ENCODE results near the gene LENG9. TPM values are rescaled to one million over a fixed set of nuclear protein-coding genes. Genes with fewer than 3 reads are reported as not detected.

Gene LENG9
- total RNA-seq, 4 donors from 2014 or later, result 4.5 to 9.2 (median 6.5) TPM

DNA sequence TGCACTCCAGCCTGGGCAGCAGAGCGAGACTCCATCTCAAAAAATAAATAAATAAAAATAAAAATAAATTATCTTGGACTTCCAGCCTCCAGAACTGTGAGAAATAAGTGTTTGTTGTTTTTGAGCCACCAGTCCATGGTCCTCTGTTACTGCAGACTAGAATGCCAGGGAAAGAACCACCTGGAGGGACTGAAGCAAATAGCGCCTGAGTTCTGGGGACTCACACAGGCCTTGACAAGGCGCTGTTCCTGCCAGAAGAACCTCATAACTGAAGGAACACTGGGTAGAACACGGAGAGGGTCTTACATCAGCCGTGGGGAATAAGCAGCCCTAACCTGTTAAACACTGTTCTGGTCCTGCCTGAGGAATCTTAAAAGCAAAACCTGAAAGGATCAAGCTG, 22.9 kb downstream of the LENG9 start:
- no peak for DNase-seq (ENCODE audit: low spot score in 2 of 2)
- 88 to 95% methylated on average over 5 of the region's 5 CpGs for whole genome bisulfite sequencing, 2 donors
- intact Hi-C loops (cut with DNase I; ENCODE audit: low total_unique reads), result no loop called here
- TF ChIP-seq, protein P1, sequence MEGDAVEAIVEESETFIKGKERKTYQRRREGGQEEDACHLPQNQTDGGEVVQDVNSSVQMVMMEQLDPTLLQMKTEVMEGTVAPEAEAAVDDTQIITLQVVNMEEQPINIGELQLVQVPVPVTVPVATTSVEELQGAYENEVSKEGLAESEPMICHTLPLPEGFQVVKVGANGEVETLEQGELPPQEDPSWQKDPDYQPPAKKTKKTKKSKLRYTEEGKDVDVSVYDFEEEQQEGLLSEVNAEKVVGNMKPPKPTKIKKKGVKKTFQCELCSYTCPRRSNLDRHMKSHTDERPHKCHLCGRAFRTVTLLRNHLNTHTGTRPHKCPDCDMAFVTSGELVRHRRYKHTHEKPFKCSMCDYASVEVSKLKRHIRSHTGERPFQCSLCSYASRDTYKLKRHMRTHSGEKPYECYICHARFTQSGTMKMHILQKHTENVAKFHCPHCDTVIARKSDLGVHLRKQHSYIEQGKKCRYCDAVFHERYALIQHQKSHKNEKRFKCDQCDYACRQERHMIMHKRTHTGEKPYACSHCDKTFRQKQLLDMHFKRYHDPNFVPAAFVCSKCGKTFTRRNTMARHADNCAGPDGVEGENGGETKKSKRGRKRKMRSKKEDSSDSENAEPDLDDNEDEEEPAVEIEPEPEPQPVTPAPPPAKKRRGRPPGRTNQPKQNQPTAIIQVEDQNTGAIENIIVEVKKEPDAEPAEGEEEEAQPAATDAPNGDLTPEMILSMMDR (IDR thresholded peaks at IDR 0.05), result no peak
- no peak overlapping the region for H3K4me3 ChIP-seq (ENCODE audit: low read depth, poor library complexity, severe bottlenecking)

DNA sequence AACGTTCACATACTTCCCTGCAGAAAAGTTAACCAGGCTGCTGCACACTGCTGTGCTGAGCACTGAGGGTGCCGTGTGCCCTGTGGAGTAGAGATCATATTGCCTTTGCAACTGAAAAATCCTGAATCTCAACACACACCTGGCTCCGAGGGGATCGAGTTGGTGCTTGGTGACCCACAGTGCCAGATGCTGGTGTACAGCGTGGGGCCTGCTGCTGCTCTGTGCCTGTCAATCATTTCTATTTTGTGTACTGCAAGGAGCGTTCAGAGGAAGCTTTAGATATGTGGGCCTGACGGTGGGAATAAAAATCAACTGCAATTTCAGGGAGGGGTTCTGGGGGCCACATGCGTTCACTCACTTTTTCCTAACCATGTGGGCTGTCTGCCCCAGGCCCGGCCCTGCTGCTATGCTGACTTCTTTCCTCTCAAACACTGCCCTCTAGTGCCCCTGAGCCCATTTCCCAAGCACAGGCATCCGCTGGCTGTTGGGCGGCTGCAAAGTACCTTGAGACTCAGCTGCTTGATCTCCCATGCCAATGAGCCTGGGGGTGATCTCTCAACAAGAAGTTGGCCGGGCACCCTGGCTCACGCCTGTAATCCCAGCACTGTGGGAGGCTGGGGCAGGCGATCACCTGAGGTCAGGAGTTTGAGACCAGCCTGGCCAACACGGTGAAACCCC, 24.3 kb downstream of the LENG9 start:
- no peak overlapping the region for H3K4me3 ChIP-seq (ENCODE audit: low read depth, poor library complexity, severe bottlenecking)
- 44 to 46% methylated on average over 14 of the region's 15 CpGs for WGBS, 2 donors
- intact Hi-C loops (cut with DNase I; ENCODE audit: low total_unique reads), result no loop called here
- no peak for TF ChIP-seq POLR2A (IDR thresholded peaks at IDR 0.05)
- TF ChIP-seq, protein P1 (IDR thresholded peaks at IDR 0.05), result no peak
- no peak for DNase-seq (ENCODE audit: low spot score in 2 of 2)

DNA sequence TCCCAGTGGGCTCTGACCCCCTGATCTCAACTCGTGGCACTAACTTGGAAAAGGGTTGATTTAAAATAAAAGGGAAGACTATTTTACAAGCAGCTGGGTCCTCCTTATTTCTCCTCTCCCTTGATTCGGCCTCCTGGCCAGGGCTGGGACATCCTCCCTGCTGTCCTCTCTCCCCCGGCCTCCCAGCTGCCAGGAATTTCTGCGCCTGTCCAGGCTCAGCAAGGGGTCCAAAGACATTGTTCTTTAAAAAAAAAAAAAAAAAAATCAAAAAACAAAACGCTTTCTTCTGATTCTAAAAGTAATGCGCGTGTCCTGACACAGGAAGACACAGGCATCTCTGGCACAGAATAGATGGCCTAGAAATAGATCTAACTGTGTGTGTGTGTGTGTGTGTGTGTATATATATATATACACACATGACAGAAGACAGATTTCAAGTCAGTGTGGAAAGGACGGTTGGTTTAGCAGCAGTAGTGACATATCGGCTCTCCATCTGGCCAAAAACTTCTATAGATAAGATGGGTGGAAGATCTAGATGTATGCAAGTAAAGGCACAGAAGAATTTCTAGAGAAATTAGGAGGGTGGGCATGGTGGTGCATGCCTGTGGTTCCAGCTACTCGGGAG, 26.8 kb downstream of the LENG9 start:
- intact Hi-C loops (cut with DNase I; ENCODE audit: low total_unique reads), result no loop called here
- WGBS, 2 donors, result 84 to 88% methylated on average over 10 of the region's 10 CpGs

DNA sequence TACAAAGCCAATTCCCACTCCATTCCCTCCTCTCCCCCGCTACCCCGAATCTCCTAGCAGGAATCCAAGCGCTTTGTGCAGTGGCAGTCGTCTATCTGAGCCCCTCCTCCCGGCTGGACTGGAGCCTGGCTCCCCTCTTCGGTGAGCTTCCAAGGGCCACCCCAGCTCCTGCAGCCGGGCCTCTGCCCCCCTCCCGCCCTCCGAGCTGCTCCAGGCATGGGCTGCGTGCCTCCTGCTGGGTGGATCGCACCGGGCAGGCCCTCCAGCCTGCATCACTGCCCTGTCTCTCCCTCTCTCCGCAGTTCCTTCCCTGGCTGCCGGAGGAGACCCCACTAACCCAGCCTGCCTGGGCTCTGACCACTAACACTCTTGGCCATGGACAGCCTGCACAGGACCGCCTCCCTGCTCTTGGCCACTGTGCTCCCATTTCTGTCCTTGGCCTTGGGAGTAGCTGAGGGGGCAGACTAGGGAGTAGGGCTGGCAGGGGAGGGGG, 27.5 kb downstream of the LENG9 start:
- TF ChIP-seq, protein P1 (IDR thresholded peaks at IDR 0.05), result no peak
- no peak for TF ChIP-seq POLR2A (IDR thresholded peaks at IDR 0.05)
- 41 to 70% methylated on average over 15 of the region's 15 CpGs for WGBS, 2 donors
- no peak overlapping the region for H3K4me3 ChIP-seq (ENCODE audit: low read depth, poor library complexity, severe bottlenecking)
- DNase-seq (ENCODE audit: low spot score in 2 of 2), result peak in 1 of 2 donors; percentile 83
- intact Hi-C loops (cut with DNase I; ENCODE audit: low total_unique reads), result no loop called here

More for the DNA sequence above, 26.8 kb downstream of the LENG9 start:
- TF ChIP-seq, protein P1 (IDR thresholded peaks at IDR 0.05), result no peak
- no peak for TF ChIP-seq POLR2A (IDR thresholded peaks at IDR 0.05)
- H3K4me3 ChIP-seq (ENCODE audit: low read depth, poor library complexity, severe bottlenecking), result no peak overlapping the region
- no peak for DNase-seq (ENCODE audit: low spot score in 2 of 2)

DNA sequence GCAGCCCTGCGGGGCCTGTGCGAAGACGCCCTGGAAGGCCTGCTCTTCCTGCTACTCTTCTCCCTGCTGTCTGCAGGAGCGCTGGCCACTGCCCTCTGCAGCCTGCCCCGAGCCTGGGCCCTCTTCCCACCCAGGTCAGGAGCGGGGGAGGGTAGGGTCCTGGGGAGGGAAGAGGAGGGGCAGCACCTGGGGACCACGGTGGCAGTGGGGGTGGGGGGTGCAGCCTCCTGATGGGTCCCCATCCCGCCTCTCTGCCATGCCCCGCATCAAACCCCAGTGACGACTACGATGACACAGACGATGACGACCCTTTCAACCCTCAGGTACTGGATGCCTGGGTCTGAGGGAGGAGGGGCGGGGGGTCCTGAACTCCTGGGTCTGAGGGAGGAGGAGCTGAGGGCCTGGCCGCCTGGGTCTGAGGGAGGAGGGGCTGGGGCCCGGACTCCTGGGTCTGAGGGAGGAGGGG, 28.0 kb downstream of the LENG9 start:
- H3K4me3 ChIP-seq (ENCODE audit: low read depth, poor library complexity, severe bottlenecking), result no peak overlapping the region
- intact Hi-C loops (cut with DNase I; ENCODE audit: low total_unique reads), result no loop called here
- no peak for DNase-seq (ENCODE audit: low spot score in 2 of 2)
- TF ChIP-seq, protein P1 (IDR thresholded peaks at IDR 0.05), result no peak
- TF ChIP-seq POLR2A (IDR thresholded peaks at IDR 0.05), result no peak
- 35 to 64% methylated on average over 14 to 15 of the region's 16 CpGs for WGBS, 2 donors

All from lower leg skin (tissue), 4 donors.